Ishikawa (cell line): ENCODE data around the gene GAB3.

Experiments
- EP300 ChIP-seq: IDR thresholded peaks from 2 replicates; pipeline ENCODE4 v1.6.1; 2012; ENCODE audit warnings: borderline replicate concordance
- MAX ChIP-seq: IDR thresholded peaks from 2 replicates; pipeline ENCODE4 v1.6.1; 2012
- TAF1 ChIP-seq: IDR thresholded peaks from 2 replicates; pipeline ENCODE4 v1.6.1; 2012; ENCODE audit warnings: low read depth, mild to moderate bottlenecking

DNA sequence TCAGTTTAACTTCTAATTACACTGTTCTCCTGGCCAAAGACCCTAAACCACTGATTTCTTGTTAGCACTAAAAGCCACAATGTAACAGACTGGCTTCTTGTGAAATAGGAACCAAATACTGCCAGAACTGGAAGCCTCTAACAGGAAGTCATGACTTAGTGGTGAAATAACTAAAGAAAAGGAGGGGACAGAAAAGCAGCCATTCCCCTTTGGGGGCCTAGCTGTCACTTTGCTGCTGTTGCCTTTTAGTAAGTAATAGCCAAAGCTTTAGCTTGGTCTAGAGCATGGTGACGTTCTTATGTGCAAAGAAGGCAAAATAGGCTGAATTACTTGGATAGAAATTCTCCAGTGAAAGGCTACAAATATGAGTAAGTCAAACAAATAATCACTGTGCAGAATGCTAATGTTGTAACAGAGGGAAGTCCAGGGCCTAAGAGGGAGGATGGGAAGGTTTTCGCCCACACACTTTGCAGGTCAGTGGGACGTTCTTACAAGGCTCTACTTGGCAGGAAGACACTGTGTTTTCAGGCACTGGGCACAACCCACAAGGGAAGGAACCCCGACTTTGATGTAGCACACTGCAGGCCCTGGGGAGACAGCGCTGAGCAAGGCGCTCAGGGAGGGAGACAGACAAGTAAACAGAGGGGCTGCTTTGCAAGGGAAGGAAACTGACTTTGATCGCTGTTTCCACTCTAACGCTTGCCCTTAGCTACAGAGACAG lies 16.7 kb downstream of the GAB3 start:
- no peak for TF ChIP-seq EP300
- no peak for TF ChIP-seq MAX
- TF ChIP-seq TAF1, result no peak
